BE2C (cell line): Measurements from ENCODE around the gene ITK.

ENCODE experiments used
- DNase-seq: peaks from one replicate; pipeline ENCODE4 v3.0.0-alpha.2; 2020
- H3K27me3 ChIP-seq: fragments of 250-450 bp; sonication (Bioruptor Pico); 2 replicates; pipeline ENCODE4 v1.5.1; 2020; ENCODE audit warnings: mild to moderate bottlenecking
- H3K36me3 ChIP-seq: fragments of 250-450 bp; sonication (Bioruptor Pico); 2 replicates; pipeline ENCODE4 v1.5.1; 2020; ENCODE audit warnings: mild to moderate bottlenecking
- H3K4me1 ChIP-seq: fragments of 250-450 bp; sonication (Bioruptor Pico); 2 replicates; pipeline ENCODE4 v1.5.1; 2020
- H3K4me3 ChIP-seq: 2 replicates; pipeline ENCODE4 v1.5.1; 2011; ENCODE audit warnings: low read depth, low read length
- H3K9me3 ChIP-seq: fragments of 250-450 bp; sonication (Bioruptor Pico); 2 replicates; pipeline ENCODE4 v1.5.1; 2020
- CTCF ChIP-seq: IDR thresholded peaks from 2 replicates; pipeline ENCODE4 v1.5.1; 2012; ENCODE audit warnings: mild to moderate bottlenecking, low read depth, low read length

ITK gene

GRCh38 chr5:157216391-157217142, 35.9 kb downstream of the ITK start:
- no peak for TF ChIP-seq CTCF
- no peak overlapping the region for H3K4me3 ChIP-seq
- no peaks in the 10 kb centered on the region for H3K36me3 ChIP-seq
- peaks cover 3% of the 10 kb centered on the region; the same call in 1 of the 2 replicates for H3K27me3 ChIP-seq
- no peak for DNase-seq
- no peaks in the 10 kb centered on the region for H3K4me1 ChIP-seq
- H3K9me3 ChIP-seq, result no peaks in the 10 kb centered on the region

- no peak for TF ChIP-seq CTCF
- no peak for DNase-seq
These were observed 36.8 kb downstream of the ITK start for GRCh38 chr5:157217289-157218024.

GRCh38 chr5:157219491-157220271, 39.0 kb downstream of the ITK start:
- no peak overlapping the region for H3K4me3 ChIP-seq
- no peaks in the 10 kb centered on the region for H3K27me3 ChIP-seq
- TF ChIP-seq CTCF, result no peak
- no peaks in the 10 kb centered on the region for H3K9me3 ChIP-seq
- no peaks in the 10 kb centered on the region for H3K4me1 ChIP-seq
- no peak for DNase-seq
- H3K36me3 ChIP-seq, result no peaks in the 10 kb centered on the region

More at GRCh38 chr5:157217289-157218024, 36.8 kb downstream of the ITK start:
- Histone ChIP-seq H3K4me3 (no peak overlapping the region), H3K27me3 (no peaks in the 10 kb centered on the region), H3K4me1 (no peaks in the 10 kb centered on the region), H3K9me3 (no peaks in the 10 kb centered on the region), H3K36me3 (no peaks in the 10 kb centered on the region)

- Histone ChIP-seq H3K4me3 (no peak overlapping the region), H3K4me1 (no peaks in the 10 kb centered on the region), H3K36me3 (no peaks in the 10 kb centered on the region), H3K9me3 (no peaks in the 10 kb centered on the region), H3K27me3 (no peaks in the 10 kb centered on the region)
- no peak for TF ChIP-seq CTCF
- DNase-seq, result no peak
These were observed 41.3 kb downstream of the ITK start for GRCh38 chr5:157221959-157222358.

- no peaks in the 10 kb centered on the region for H3K27me3 ChIP-seq
- H3K36me3 ChIP-seq, result no peaks in the 10 kb centered on the region
- no peaks in the 10 kb centered on the region for H3K4me1 ChIP-seq
- H3K4me3 ChIP-seq, result no peak overlapping the region
- TF ChIP-seq CTCF, result no peak
- DNase-seq, result no peak
- H3K9me3 ChIP-seq, result no peaks in the 10 kb centered on the region
These were observed 42.0 kb downstream of the ITK start for GRCh38 chr5:157222506-157223230.
